ENCODE results near the gene MED27. TPM values are rescaled to one million over a fixed set of nuclear protein-coding genes. Genes with fewer than 3 reads are reported as not detected.
A peak's percentile ranks its signal among the peaks of the same experiment; 100 is the strongest.

MED27 gene
- total and polyA plus RNA-seq, 2 experiments from 2014 or later: 21.4 to 41.1 TPM

DNA sequence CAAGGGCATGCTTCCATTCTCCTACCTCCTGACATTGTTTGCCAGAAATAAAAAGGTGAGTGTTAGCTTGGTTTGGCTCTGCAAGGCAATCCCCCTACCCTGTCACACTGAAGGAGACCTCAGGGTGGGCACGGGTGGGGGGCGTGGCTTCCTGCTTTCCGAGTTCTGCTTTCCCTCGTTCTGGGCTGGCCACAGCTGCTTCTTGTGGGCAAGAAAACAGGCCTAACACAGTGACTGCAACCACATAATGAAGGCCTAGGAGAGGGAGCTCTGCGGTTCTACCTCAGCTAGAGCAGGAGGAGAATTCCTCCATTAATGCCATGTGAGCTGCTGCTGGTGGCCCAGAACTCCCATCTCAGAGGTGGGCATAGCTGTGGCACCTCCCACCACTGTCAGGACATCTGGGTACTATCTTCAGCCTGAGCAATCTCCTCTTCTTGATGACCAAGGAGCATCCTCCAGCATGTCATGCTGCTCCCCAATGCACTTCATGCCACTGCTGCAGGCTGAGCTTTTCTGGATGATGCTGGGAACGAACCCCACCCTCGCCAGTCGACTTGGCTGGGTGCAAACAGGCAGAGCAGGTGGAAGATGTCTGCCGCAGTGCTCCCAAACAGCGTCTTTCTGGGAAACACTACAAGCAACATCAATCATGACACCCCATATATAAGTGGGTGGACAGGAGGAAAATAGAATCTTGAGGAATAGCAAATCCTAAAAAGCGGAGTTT, 200.3 kb downstream of the MED27 start:
- TF ChIP-seq EZH2phosphoT487 (IDR thresholded peaks at IDR 0.05; ENCODE audit: insufficient read depth, low read depth): no peak
- TF ChIP-seq EZH2 (IDR thresholded peaks at IDR 0.05; ENCODE audit: insufficient read depth, poor library complexity, severe bottlenecking): no peak
- Histone ChIP-seq H3K4me2 (ENCODE audit: unreplicated experiment) (no peak overlapping the region), H3F3A (ENCODE audit: insufficient read depth) (no peaks in the 10 kb centered on the region), H3K27me3 (replicated peaks; ENCODE audit: insufficient read depth) (no peaks in the 10 kb centered on the region), H3K9me3 (ENCODE audit: low read depth) (no peaks in the 10 kb centered on the region), H4K20me1 (ENCODE audit: insufficient read depth) (no peaks in the 10 kb centered on the region), H3K36me3 (ENCODE audit: low read depth) (no peaks in the 10 kb centered on the region), H3K27ac (no peak overlapping the region), H3K9ac (no peak overlapping the region), H3K79me2 (ENCODE audit: insufficient read depth) (no peaks in the 10 kb centered on the region), H3K4me1 (ENCODE audit: insufficient read depth) (peaks cover 6% of the 10 kb centered on the region; the same call in 1 of the 2 replicates), H3K9me2 (ENCODE audit: insufficient read depth) (no peaks in the 10 kb centered on the region), H3K4me3 (no peak overlapping the region), H2AFZ (no peak overlapping the region)
- 85 to 86% methylated on average over 11 of the region's 11 CpGs for WGBS, 2 experiments (ENCODE audit: low coverage in 1 of 2, low lambda C conversion rate in 2 of 2, missing lambda C conversion rate in 2 of 2)
- DNase-seq: no peak
- in situ Hi-C loops (cut with MboI): no loop called here

DNA sequence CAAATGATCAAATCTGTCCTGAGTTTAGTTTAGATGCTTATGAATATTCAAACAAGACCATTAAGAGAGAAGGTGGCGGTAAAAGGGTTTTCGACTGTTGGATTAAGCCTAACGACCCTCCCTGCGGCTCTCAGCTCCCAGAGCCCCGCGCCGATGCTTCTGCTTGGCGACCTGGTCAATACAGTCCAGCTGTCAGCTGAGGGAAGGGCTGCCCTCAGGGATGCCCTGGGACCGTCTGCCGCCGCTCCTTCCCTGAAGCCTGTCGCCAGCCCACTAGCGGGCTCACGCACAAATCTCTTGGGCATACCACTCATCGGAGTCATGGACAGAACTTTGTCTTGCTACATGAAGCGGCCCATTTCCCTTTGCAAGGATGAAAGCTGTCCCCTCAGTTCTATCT, 203.2 kb downstream of the MED27 start:
- no peaks in the 10 kb centered on the region for H4K20me1 ChIP-seq (ENCODE audit: insufficient read depth)
- H3F3A ChIP-seq (ENCODE audit: insufficient read depth): no peaks in the 10 kb centered on the region
- no peaks in the 10 kb centered on the region for H3K27me3 ChIP-seq (replicated peaks; ENCODE audit: insufficient read depth)
- no peak overlapping the region for H3K4me2 ChIP-seq (ENCODE audit: unreplicated experiment)
- H3K4me3 ChIP-seq: no peak overlapping the region
- H3K79me2 ChIP-seq (ENCODE audit: insufficient read depth): no peaks in the 10 kb centered on the region
- no peak for TF ChIP-seq EZH2phosphoT487 (IDR thresholded peaks at IDR 0.05; ENCODE audit: insufficient read depth, low read depth)
- no peak for TF ChIP-seq EZH2 (IDR thresholded peaks at IDR 0.05; ENCODE audit: insufficient read depth, poor library complexity, severe bottlenecking)
- DNase-seq: no peak
- H3K9me3 ChIP-seq (ENCODE audit: low read depth): no peaks in the 10 kb centered on the region
- H3K9ac ChIP-seq: no peak overlapping the region
- WGBS, 2 experiments (ENCODE audit: low coverage in 1 of 2, low lambda C conversion rate in 2 of 2, missing lambda C conversion rate in 2 of 2): 95 to 98% methylated on average over 16 of the region's 16 CpGs
- H3K4me1 ChIP-seq (ENCODE audit: insufficient read depth): peaks cover 6% of the 10 kb centered on the region; the same call in 1 of the 2 replicates
- H3K27ac ChIP-seq: no peak overlapping the region
- in situ Hi-C loops (cut with MboI): no loop called here
- no peaks in the 10 kb centered on the region for H3K9me2 ChIP-seq (ENCODE audit: insufficient read depth)
- no peak overlapping the region for H2AFZ ChIP-seq
- H3K36me3 ChIP-seq (ENCODE audit: low read depth): no peaks in the 10 kb centered on the region

DNA sequence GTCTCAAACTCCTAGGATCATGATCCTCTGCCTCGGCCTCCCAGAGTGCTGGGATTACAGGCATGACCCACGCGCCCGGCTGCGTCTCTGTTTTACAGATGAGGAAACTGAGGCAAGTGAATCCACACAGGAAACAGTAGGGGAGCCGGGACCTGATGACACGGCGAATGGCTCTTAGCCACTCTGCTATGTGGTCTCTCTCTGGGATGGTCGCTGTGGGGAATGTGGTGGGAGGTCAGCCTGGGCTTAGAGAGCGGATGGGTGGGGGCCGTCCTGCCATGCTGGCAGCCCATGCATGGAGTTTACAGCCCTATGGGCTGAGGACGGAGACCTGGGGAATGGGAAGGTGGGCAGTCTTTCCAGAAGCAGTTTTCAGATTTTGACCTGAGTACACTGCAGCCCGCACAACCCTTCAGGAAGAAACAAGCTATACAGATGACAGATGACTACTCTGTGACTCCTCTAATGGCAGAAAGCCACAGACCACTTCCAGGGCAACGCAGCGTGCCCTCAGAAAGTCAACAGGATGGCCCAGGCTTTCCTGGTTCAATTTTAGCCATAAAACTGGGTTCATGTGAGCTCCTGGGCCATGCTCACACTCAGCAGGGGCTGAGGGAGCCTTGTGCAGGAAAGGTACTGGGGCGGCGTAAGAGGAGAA, 203.7 kb downstream of the MED27 start:
- 78 to 84% methylated on average over 17 of the region's 17 CpGs for WGBS, 2 experiments (ENCODE audit: low coverage in 1 of 2, low lambda C conversion rate in 2 of 2, missing lambda C conversion rate in 2 of 2)
- TF ChIP-seq EZH2 (IDR thresholded peaks at IDR 0.05; ENCODE audit: insufficient read depth, poor library complexity, severe bottlenecking) (no peak), EZH2phosphoT487 (IDR thresholded peaks at IDR 0.05; ENCODE audit: insufficient read depth, low read depth) (no peak)
- Histone ChIP-seq H4K20me1 (ENCODE audit: insufficient read depth) (no peaks in the 10 kb centered on the region), H3K36me3 (ENCODE audit: low read depth) (no peaks in the 10 kb centered on the region), H2AFZ (no peak overlapping the region), H3K9ac (no peak overlapping the region), H3K4me1 (ENCODE audit: insufficient read depth) (peaks cover 6% of the 10 kb centered on the region; the same call in 1 of the 2 replicates), H3K4me3 (no peak overlapping the region), H3K27me3 (replicated peaks; ENCODE audit: insufficient read depth) (no peaks in the 10 kb centered on the region), H3K27ac (no peak overlapping the region), H3K4me2 (ENCODE audit: unreplicated experiment) (no peak overlapping the region), H3K9me3 (ENCODE audit: low read depth) (no peaks in the 10 kb centered on the region), H3F3A (ENCODE audit: insufficient read depth) (no peaks in the 10 kb centered on the region), H3K9me2 (ENCODE audit: insufficient read depth) (no peaks in the 10 kb centered on the region), H3K79me2 (ENCODE audit: insufficient read depth) (no peaks in the 10 kb centered on the region)
- in situ Hi-C loops (cut with MboI): no loop called here
- DNase-seq: peak; percentile 62

DNA sequence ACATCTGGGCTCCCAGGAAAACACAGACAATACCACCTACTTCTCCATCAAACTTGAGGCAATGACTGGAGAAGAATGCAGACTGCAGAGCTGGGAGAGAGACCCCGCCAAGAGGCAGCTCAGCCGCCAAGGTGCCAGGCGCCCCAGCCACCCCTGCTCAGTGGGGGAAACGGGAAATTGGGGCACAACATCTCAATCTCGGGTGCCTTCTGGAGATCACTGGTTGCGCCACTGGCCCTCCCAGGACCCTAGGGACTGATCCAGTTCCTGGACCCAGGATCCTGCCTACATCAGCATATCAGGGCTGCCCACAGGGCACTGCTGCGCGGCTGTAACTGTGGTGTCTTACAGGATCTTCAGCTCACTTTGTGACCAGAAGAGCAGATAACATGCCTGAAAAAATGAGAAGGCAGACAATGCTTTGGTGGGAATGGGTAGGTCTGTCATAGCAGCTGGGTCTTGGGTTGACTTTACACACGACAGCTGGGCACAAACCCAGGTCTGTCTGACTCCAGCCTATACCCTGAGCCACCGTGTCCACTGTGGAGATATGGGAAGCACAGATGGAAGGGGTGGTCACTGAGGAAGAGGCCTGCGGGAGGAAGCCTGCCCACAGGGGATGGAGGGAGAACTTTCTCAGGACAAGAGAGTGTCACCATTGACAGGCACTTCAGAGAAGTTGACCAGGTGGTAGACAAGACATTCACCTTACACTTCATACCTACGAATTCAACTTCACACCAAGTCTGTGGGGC, 204.6 kb downstream of the MED27 start:
- no peaks in the 10 kb centered on the region for H4K20me1 ChIP-seq (ENCODE audit: insufficient read depth)
- no peak overlapping the region for H3K9ac ChIP-seq
- H3F3A ChIP-seq (ENCODE audit: insufficient read depth): no peaks in the 10 kb centered on the region
- no peaks in the 10 kb centered on the region for H3K79me2 ChIP-seq (ENCODE audit: insufficient read depth)
- no peak for DNase-seq
- no peaks in the 10 kb centered on the region for H3K9me3 ChIP-seq (ENCODE audit: low read depth)
- no peaks in the 10 kb centered on the region for H3K36me3 ChIP-seq (ENCODE audit: low read depth)
- no peak overlapping the region for H3K4me3 ChIP-seq
- no peak overlapping the region for H3K4me2 ChIP-seq (ENCODE audit: unreplicated experiment)
- peaks cover 6% of the 10 kb centered on the region; the same call in 1 of the 2 replicates for H3K4me1 ChIP-seq (ENCODE audit: insufficient read depth)
- H3K27me3 ChIP-seq (replicated peaks; ENCODE audit: insufficient read depth): no peaks in the 10 kb centered on the region
- no peak overlapping the region for H2AFZ ChIP-seq
- in situ Hi-C loops (cut with MboI): no loop called here
- no peak overlapping the region for H3K27ac ChIP-seq
- no peak for TF ChIP-seq EZH2 (IDR thresholded peaks at IDR 0.05; ENCODE audit: insufficient read depth, poor library complexity, severe bottlenecking)
- TF ChIP-seq EZH2phosphoT487 (IDR thresholded peaks at IDR 0.05; ENCODE audit: insufficient read depth, low read depth): no peak
- WGBS, 2 experiments (ENCODE audit: low coverage in 1 of 2, low lambda C conversion rate in 2 of 2, missing lambda C conversion rate in 2 of 2): 94 to 96% methylated on average over 12 of the region's 12 CpGs
- H3K9me2 ChIP-seq (ENCODE audit: insufficient read depth): no peaks in the 10 kb centered on the region
